ENCODE measurements around the gene LBR.

DNA sequence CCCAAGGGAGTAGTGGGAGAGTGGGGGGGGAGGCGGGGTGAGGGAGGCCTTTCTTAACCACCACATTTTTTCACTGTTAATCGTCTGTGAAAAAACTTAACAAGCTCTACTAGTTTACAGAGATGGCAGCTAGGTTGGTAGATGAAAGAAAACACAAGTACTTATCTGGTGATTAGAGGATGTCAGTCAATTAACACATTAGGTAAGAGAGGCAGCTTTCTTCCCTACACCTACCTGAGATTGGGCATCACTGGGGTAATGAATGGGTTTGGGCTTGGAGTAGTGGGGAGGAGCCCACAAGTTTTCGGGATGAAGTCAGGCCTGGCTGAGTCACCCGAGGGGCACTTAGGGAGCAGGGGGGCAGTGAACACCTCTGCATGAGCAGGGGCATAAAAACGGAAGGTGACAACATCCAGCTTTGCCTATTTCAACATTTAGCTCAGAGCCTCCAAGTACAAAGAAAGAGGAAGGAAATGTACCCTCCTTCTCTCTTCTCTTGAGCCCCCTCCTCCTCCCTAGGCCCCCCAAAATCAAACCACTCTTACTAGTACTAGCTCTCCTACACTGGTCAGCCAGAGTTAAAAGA, 2.5 kb downstream of the LBR start:
- TF ChIP-seq POLR2A (IDR thresholded peaks at IDR 0.05) = no peak
- TF ChIP-seq, protein P1, sequence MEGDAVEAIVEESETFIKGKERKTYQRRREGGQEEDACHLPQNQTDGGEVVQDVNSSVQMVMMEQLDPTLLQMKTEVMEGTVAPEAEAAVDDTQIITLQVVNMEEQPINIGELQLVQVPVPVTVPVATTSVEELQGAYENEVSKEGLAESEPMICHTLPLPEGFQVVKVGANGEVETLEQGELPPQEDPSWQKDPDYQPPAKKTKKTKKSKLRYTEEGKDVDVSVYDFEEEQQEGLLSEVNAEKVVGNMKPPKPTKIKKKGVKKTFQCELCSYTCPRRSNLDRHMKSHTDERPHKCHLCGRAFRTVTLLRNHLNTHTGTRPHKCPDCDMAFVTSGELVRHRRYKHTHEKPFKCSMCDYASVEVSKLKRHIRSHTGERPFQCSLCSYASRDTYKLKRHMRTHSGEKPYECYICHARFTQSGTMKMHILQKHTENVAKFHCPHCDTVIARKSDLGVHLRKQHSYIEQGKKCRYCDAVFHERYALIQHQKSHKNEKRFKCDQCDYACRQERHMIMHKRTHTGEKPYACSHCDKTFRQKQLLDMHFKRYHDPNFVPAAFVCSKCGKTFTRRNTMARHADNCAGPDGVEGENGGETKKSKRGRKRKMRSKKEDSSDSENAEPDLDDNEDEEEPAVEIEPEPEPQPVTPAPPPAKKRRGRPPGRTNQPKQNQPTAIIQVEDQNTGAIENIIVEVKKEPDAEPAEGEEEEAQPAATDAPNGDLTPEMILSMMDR (IDR thresholded peaks at IDR 0.05) = no peak
